Endodermal cell (in vitro differentiated cells): ENCODE measurements around the gene CAP2. TPM values are rescaled to one million over a fixed set of nuclear protein-coding genes. Genes with fewer than 3 reads are reported as not detected.

ENCODE experiments used
- DNase-seq: peaks from one replicate; pipeline ENCODE4 v3.0.0-alpha.2; 2017
- H3K27ac ChIP-seq: 2 replicates; pipeline ENCODE4 v1.5.1; 2013; ENCODE audit warnings: mild to moderate bottlenecking, low read depth, low read length, moderate library complexity
- H3K27me3 ChIP-seq: 2 replicates; pipeline ENCODE4 v1.6.1; 2013; ENCODE audit warnings: mild to moderate bottlenecking, low read length, moderate library complexity; ENCODE audit not compliant: insufficient read depth, control insufficient read depth, poor library complexity, severe bottlenecking
- H3K36me3 ChIP-seq: 2 replicates; pipeline ENCODE4 v1.7.0; 2013; ENCODE audit warnings: mild to moderate bottlenecking, low read length, moderate library complexity; ENCODE audit not compliant: control insufficient read depth, insufficient read depth
- H3K4me1 ChIP-seq: one replicate; pipeline ENCODE4 v1.7.0; 2013; ENCODE audit warnings: low read length; ENCODE audit not compliant: control insufficient read depth, insufficient read depth
- H3K4me3 ChIP-seq: 2 replicates; pipeline ENCODE4 v1.5.1; 2013; ENCODE audit warnings: mild to moderate bottlenecking, low read length, moderate library complexity
- H3K9ac ChIP-seq: 2 replicates; pipeline ENCODE4 v1.6.1; 2013; ENCODE audit warnings: mild to moderate bottlenecking, low read length, moderate library complexity; ENCODE audit not compliant: poor library complexity, severe bottlenecking; ENCODE audit errors: extremely low read depth
- H3K9me3 ChIP-seq: 2 replicates; pipeline ENCODE4 v1.6.1; 2013; ENCODE audit warnings: mild to moderate bottlenecking, low read length, moderate library complexity; ENCODE audit not compliant: control insufficient read depth
- H3K27ac Mint-ChIP-seq: 2 replicates; pipeline ENCODE4 v1.8.0; 2020; ENCODE audit warnings: mixed read lengths
- H3K27me3 Mint-ChIP-seq: 2 replicates; pipeline ENCODE4 v1.8.0; 2021; ENCODE audit warnings: mild to moderate bottlenecking, mixed read lengths; ENCODE audit not compliant: insufficient read depth
- H3K36me3 Mint-ChIP-seq: 2 replicates; pipeline ENCODE4 v1.8.0; 2020; ENCODE audit warnings: low read depth, mixed read lengths
- H3K4me1 Mint-ChIP-seq: 2 replicates; pipeline ENCODE4 v1.8.0; 2020; ENCODE audit warnings: mixed read lengths
- H3K4me3 Mint-ChIP-seq: 2 replicates; pipeline ENCODE4 v1.8.0; 2020; ENCODE audit warnings: mild to moderate bottlenecking, moderate library complexity, mixed read lengths
- H3K9me3 Mint-ChIP-seq: 2 replicates; pipeline ENCODE4 v1.8.0; 2020; ENCODE audit warnings: mild to moderate bottlenecking, mixed read lengths
- WGBS, 2 experiments: methylation state at CpG; one replicate each; pipeline versions ENCODE4 v1.1.5 to v1.1.7; 2013; ENCODE audit warnings: missing lambda C conversion rate in 2 of 2, mixed read lengths in 1 of 2; ENCODE audit not compliant: insufficient coverage in 1 of 2, insufficient read length in 1 of 2; 5-methylcytosine and 5-hydroxymethylcytosine counted together
- total RNA-seq, 2 donors: library from RNA; stranded (reverse); fragmentation: NEBNext Ultra II Directional in 1 of 2; extraction: Animal tissue kit (Norgen Biotek cat#: 25700) in 1 of 2; gene quantifications; 2 replicates in 1 of 2; 3 replicates in 1 of 2; pipeline ENCODE4 v1.2.1, GENCODE V29; 2021
- TF ChIP-seq, protein P1 (sequence below): fragments of 200-600 bp; sonication (generic); conservative IDR thresholded peaks from 2 replicates; pipeline ENCODE4 v1.5.0; 2021; ENCODE audit warnings: antibody characterized with exemption, mild to moderate bottlenecking

Gene CAP2
- total RNA-seq, 2 donors from 2014 or later = 29.8 to 35.9 TPM

- no peak for DNase-seq
- WGBS, 2 experiments = 100% methylated on average over 1 of the region's 2 CpGs
- no peaks in the 10 kb centered on the region for H3K9me3 Mint-ChIP-seq
These were observed 38.0 kb upstream of the CAP2 start for GRCh38 chr6:17355404-17355774.

GRCh38 chr6:17358515-17358914 lies 34.9 kb upstream of the CAP2 start:
- Histone ChIP-seq H3K27me3 (no peaks in the 10 kb centered on the region), H3K36me3 (no peaks in the 10 kb centered on the region), H3K4me1 (no peaks in the 10 kb centered on the region), H3K9me3 (no peaks in the 10 kb centered on the region), H3K4me3 (no peak overlapping the region), H3K9ac (no peak overlapping the region), H3K27ac (no peak overlapping the region)
- TF ChIP-seq, protein P1, sequence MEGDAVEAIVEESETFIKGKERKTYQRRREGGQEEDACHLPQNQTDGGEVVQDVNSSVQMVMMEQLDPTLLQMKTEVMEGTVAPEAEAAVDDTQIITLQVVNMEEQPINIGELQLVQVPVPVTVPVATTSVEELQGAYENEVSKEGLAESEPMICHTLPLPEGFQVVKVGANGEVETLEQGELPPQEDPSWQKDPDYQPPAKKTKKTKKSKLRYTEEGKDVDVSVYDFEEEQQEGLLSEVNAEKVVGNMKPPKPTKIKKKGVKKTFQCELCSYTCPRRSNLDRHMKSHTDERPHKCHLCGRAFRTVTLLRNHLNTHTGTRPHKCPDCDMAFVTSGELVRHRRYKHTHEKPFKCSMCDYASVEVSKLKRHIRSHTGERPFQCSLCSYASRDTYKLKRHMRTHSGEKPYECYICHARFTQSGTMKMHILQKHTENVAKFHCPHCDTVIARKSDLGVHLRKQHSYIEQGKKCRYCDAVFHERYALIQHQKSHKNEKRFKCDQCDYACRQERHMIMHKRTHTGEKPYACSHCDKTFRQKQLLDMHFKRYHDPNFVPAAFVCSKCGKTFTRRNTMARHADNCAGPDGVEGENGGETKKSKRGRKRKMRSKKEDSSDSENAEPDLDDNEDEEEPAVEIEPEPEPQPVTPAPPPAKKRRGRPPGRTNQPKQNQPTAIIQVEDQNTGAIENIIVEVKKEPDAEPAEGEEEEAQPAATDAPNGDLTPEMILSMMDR = no peak
- Mint-ChIP-seq H3K4me1 (no peaks in the 10 kb centered on the region), H3K36me3 (no peaks in the 10 kb centered on the region), H3K27ac (no peak overlapping the region), H3K27me3 (no peaks in the 10 kb centered on the region), H3K4me3 (no peak overlapping the region), H3K9me3 (no peaks in the 10 kb centered on the region)
- no peak for DNase-seq

More at GRCh38 chr6:17355404-17355774, 38.0 kb upstream of the CAP2 start:
- H3K27ac Mint-ChIP-seq = no peak overlapping the region
- no peaks in the 10 kb centered on the region for H3K27me3 Mint-ChIP-seq
- Histone ChIP-seq H3K27ac (no peak overlapping the region), H3K27me3 (no peaks in the 10 kb centered on the region), H3K36me3 (no peaks in the 10 kb centered on the region), H3K4me3 (no peak overlapping the region), H3K9me3 (no peaks in the 10 kb centered on the region), H3K9ac (no peak overlapping the region), H3K4me1 (no peaks in the 10 kb centered on the region)
- TF ChIP-seq, protein P1 = no peak
- H3K4me1 Mint-ChIP-seq = no peaks in the 10 kb centered on the region
- no peaks in the 10 kb centered on the region for H3K36me3 Mint-ChIP-seq
- H3K4me3 Mint-ChIP-seq = no peak overlapping the region

- 87 to 93% methylated on average over 3 to 4 of the region's 4 CpGs for WGBS, 2 experiments
These were observed 32.8 kb upstream of the CAP2 start for GRCh38 chr6:17360564-17360963.

More at GRCh38 chr6:17360564-17360963, 32.8 kb upstream of the CAP2 start:
- Histone ChIP-seq H3K9ac (no peak overlapping the region), H3K4me1 (no peaks in the 10 kb centered on the region), H3K4me3 (no peak overlapping the region), H3K9me3 (no peaks in the 10 kb centered on the region), H3K36me3 (no peaks in the 10 kb centered on the region), H3K27me3 (no peaks in the 10 kb centered on the region), H3K27ac (no peak overlapping the region)
- Mint-ChIP-seq H3K4me3 (no peak overlapping the region), H3K9me3 (no peaks in the 10 kb centered on the region), H3K27ac (no peak overlapping the region), H3K4me1 (no peaks in the 10 kb centered on the region), H3K36me3 (no peaks in the 10 kb centered on the region), H3K27me3 (no peaks in the 10 kb centered on the region)
- TF ChIP-seq, protein P1 = no peak
- no peak for DNase-seq
